Measurements from ENCODE around the gene CAMK2B. TPM values are rescaled to one million over a fixed set of nuclear protein-coding genes. Genes with fewer than 3 reads are reported as not detected.

Gene CAMK2B
- total and polyA plus RNA-seq, 2 of the 13 experiments (the other 11 are each of a cell fraction or from before 2014, with no cell fraction given), result 0.27 to 0.48 TPM

- intact Hi-C loops (cut with micrococcal nuclease; ENCODE audit: unreplicated experiment), result no loop called here
- TF ChIP-seq ARNT2 (CRISPR knock-in tag; IDR thresholded peaks at IDR 0.05; ENCODE audit: low read depth) (no peak), ZNF646 (CRISPR knock-in tag; IDR thresholded peaks at IDR 0.05) (no peak), ZNF784 (CRISPR knock-in tag; IDR thresholded peaks at IDR 0.05; ENCODE audit: borderline replicate concordance) (no peak), NFAT5 (CRISPR knock-in tag; IDR thresholded peaks at IDR 0.05) (no peak), E2F5 (CRISPR knock-in tag; conservative IDR thresholded peaks at IDR 0.05) (no peak), HNRNPUL1 (IDR thresholded peaks at IDR 0.05; ENCODE audit: low read depth, low read length) (no peak), ATF7 (IDR thresholded peaks at IDR 0.05) (no peak), ATF7 (CRISPR knock-in tag; IDR thresholded peaks at IDR 0.05) (no peak), HOXA3 (CRISPR knock-in tag; IDR thresholded peaks at IDR 0.05) (no peak), RFXANK (CRISPR knock-in tag; IDR thresholded peaks at IDR 0.05) (no peak), ZNF570 (CRISPR knock-in tag; IDR thresholded peaks at IDR 0.05; ENCODE audit: borderline replicate concordance) (no peak), NFIC (IDR thresholded peaks at IDR 0.05; ENCODE audit: low read length) (no peak), ZNF17 (CRISPR knock-in tag; IDR thresholded peaks at IDR 0.05) (no peak)
Measured at GRCh38 chr7:44336491-44336890, 11.1 kb upstream of the CAMK2B start.

More at GRCh38 chr7:44336491-44336890, 11.1 kb upstream of the CAMK2B start:
- ChIA-PET CTCF (ENCODE audit: low intra/inter-chr PET ratio, low total read pairs) (no interaction called here), POLR2A (no interaction called here)
- H3K4me1 ChIP-seq (ENCODE audit: insufficient read depth, low read length), result no peaks in the 10 kb centered on the region
- H4K20me1 ChIP-seq (ENCODE audit: insufficient read depth, low read length), result no peaks in the 10 kb centered on the region
- no peaks in the 10 kb centered on the region for H3K36me3 ChIP-seq (replicated peaks in 1 of 2; ENCODE audit: control insufficient read depth in 1 of 2, insufficient read depth in 2 of 2, low read length in 2 of 2)
- no peak overlapping the region for H3K4me3 ChIP-seq (replicated peaks in 1 of 3; ENCODE audit: insufficient read depth in 1 of 3, low read depth in 2 of 3, low read length in 3 of 3)
- FAIRE-seq, result no peak
- DNase-seq (ENCODE audit: low spot score), result no peak
- 26% methylated on average over 11 of the region's 11 CpGs for WGBS (ENCODE audit: low lambda C conversion rate)
- H3K4me2 ChIP-seq (ENCODE audit: low read depth, low read length), result no peak overlapping the region
- ATAC-seq, result no peak
- no peak overlapping the region for H3K27ac ChIP-seq (ENCODE audit: extremely low read length, insufficient read depth, low read length)
- no peak overlapping the region for H2AFZ ChIP-seq (ENCODE audit: low read length)
- no peak overlapping the region for H3K9ac ChIP-seq (ENCODE audit: insufficient read depth, low read depth, low read length)
- no peaks in the 10 kb centered on the region for H3K9me3 ChIP-seq (ENCODE audit: low read length)
- H3K79me2 ChIP-seq (ENCODE audit: insufficient read depth, low read length), result no peaks in the 10 kb centered on the region
- BruUV-seq (replicated peaks), result no TSS peak
- in situ Hi-C loops (cut with HindIII; ENCODE audit: extremely low pct_ligation_motif_present, low pct_unique_long_range_greater_than_20kb), result no loop called here
- H3K27me3 ChIP-seq (ENCODE audit: control insufficient read depth in 1 of 2, insufficient read depth in 2 of 2, low read length in 2 of 2), result peaks cover 8 to 12% of the 10 kb centered on the region in 2 experiments; a peak in 4 of 5 replicates
